Esophagus muscularis mucosa (tissue), 4 donors: ENCODE results near the gene ECSIT. TPM values are rescaled to one million over a fixed set of nuclear protein-coding genes. Genes with fewer than 3 reads are reported as not detected.

Experiments
- DNase-seq: peaks from one replicate; pipeline ENCODE4 v3.0.0-alpha.2; 2017; ENCODE audit errors: extremely low spot score
- H3K27ac ChIP-seq, 4 donors: fragments of 200-600 bp; sonication (generic); replicated peaks in 1 of 4; 1 replicate in 3 of 4; 2 replicates in 1 of 4; pipeline ENCODE4 v1.5.1; 2016 to 2019; ENCODE audit warnings: mild to moderate bottlenecking in 1 of 4
- H3K27me3 ChIP-seq, 4 donors: fragments of 200-600 bp; sonication (generic); one replicate each; pipeline versions ENCODE4 v1.5.1 to v1.6.0; 2016 to 2019
- H3K36me3 ChIP-seq, 4 donors: fragments of 200-600 bp; sonication (generic); one replicate each; pipeline ENCODE4 v1.5.1; 2016 to 2019
- H3K4me1 ChIP-seq, 4 donors: fragments of 200-600 bp; sonication (generic); one replicate each; pipeline ENCODE4 v1.5.1; 2016 to 2019
- H3K4me3 ChIP-seq, 4 donors: fragments of 200-600 bp; sonication (generic); 1 replicate in 2 of 4; 2 replicates in 2 of 4; pipeline ENCODE4 v1.5.1; 2016 to 2019; ENCODE audit warnings: mild to moderate bottlenecking in 4 of 4, moderate library complexity in 1 of 4
- H3K9me3 ChIP-seq, 4 donors: fragments of 200-600 bp; sonication (generic); 1 replicate in 3 of 4; 2 replicates in 1 of 4; pipeline ENCODE4 v1.5.1; 2016 to 2019
- EP300 ChIP-seq: sonication (generic); formaldehyde crosslinking; IDR thresholded peaks from one replicate; pipeline ENCODE4 v1.6.1; 2017; ENCODE audit warnings: antibody characterized with exemption
- POLR2A ChIP-seq: fragments of 450-650 bp; IDR thresholded peaks from one replicate; pipeline ENCODE4 v1.6.1; 2017; ENCODE audit warnings: antibody characterized with exemption, moderate library complexity, mild to moderate bottlenecking, low read depth
- POLR2AphosphoS5 ChIP-seq, 2 donors: sonication (generic); formaldehyde crosslinking; IDR thresholded peaks; one replicate each; pipeline ENCODE4 v1.6.1; 2017; ENCODE audit warnings: antibody characterized with exemption in 2 of 2
- WGBS: methylation state at CpG from one replicate; pipeline ENCODE4 v1.1.5; 2018; 5-methylcytosine and 5-hydroxymethylcytosine counted together
- intact Hi-C: fragments of 100-400 bp; cut with DNase I; formaldehyde crosslinking; loops from one replicate; pipeline ENCODE4 v1.15.1; 2023
- total RNA-seq, 4 donors: library from RNA; depleted of rRNA; stranded (reverse); fragments of >200 nt; gene quantifications; one replicate each; pipeline versions ENCODE4 v1.1.0 to v1.2.1, GENCODE V29; 2016
- TF ChIP-seq, protein P1 (sequence below), 3 experiments: fragments of 200-600 bp in 2 of 3; fragments of 450-650 bp in 1 of 3; sonication (generic) in 2 of 3; IDR thresholded peaks; one replicate each; pipeline ENCODE4 v1.5.1; 2017 to 2019; ENCODE audit warnings: antibody characterized with exemption in 3 of 3, mild to moderate bottlenecking in 2 of 3, moderate library complexity in 1 of 3

Gene ECSIT
- total RNA-seq, 4 donors from 2014 or later = 72.7 to 97.5 (median 81.8) TPM

DNA sequence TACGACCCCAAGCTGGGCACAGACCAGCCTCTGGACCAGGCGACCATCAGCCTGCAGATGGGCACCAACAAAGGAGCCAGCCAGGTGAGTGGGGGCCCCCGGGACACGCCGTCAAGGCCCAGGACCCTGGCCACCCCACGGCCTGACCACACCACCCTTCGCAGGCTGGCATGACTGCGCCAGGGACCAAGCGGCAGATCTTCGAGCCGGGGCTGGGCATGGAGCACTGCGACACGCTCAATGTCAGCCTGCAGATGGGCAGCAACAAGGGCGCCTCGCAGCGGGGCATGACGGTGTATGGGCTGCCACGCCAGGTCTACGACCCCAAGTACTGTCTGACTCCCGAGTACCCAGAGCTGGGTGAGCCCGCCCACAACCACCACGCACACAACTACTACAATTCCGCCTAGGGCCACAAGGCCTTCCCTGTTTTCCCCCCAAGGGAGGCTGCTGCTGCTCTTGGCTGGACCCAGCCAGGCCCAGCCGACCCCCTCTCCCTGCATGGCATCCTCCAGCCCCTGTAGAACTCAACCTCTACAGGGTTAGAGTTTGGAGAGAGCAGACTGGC lies 20.5 kb upstream of the ECSIT start:
- Histone ChIP-seq H3K4me1 (peaks cover 0 to 72% (median 50%) of the 10 kb centered on the region in 4 donors), H3K27ac (peak overlapping the region; percentile 2 to 90 (median 86)), H3K9me3 (no peaks in the 10 kb centered on the region), H3K27me3 (no peaks in the 10 kb centered on the region), H3K4me3 (no peak overlapping the region), H3K36me3 (peaks cover 56 to 90% (median 70%) of the 10 kb centered on the region in 4 donors)
- no peak for DNase-seq
- peak in 1 of 2 donors; percentile 60 for TF ChIP-seq POLR2AphosphoS5 (IDR thresholded peaks at IDR 0.05)
- TF ChIP-seq, protein P1, sequence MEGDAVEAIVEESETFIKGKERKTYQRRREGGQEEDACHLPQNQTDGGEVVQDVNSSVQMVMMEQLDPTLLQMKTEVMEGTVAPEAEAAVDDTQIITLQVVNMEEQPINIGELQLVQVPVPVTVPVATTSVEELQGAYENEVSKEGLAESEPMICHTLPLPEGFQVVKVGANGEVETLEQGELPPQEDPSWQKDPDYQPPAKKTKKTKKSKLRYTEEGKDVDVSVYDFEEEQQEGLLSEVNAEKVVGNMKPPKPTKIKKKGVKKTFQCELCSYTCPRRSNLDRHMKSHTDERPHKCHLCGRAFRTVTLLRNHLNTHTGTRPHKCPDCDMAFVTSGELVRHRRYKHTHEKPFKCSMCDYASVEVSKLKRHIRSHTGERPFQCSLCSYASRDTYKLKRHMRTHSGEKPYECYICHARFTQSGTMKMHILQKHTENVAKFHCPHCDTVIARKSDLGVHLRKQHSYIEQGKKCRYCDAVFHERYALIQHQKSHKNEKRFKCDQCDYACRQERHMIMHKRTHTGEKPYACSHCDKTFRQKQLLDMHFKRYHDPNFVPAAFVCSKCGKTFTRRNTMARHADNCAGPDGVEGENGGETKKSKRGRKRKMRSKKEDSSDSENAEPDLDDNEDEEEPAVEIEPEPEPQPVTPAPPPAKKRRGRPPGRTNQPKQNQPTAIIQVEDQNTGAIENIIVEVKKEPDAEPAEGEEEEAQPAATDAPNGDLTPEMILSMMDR (IDR thresholded peaks at IDR 0.05) = no peak
- 83% methylated on average over 11 of the region's 24 CpGs for WGBS
- intact Hi-C loops = no loop called here

DNA sequence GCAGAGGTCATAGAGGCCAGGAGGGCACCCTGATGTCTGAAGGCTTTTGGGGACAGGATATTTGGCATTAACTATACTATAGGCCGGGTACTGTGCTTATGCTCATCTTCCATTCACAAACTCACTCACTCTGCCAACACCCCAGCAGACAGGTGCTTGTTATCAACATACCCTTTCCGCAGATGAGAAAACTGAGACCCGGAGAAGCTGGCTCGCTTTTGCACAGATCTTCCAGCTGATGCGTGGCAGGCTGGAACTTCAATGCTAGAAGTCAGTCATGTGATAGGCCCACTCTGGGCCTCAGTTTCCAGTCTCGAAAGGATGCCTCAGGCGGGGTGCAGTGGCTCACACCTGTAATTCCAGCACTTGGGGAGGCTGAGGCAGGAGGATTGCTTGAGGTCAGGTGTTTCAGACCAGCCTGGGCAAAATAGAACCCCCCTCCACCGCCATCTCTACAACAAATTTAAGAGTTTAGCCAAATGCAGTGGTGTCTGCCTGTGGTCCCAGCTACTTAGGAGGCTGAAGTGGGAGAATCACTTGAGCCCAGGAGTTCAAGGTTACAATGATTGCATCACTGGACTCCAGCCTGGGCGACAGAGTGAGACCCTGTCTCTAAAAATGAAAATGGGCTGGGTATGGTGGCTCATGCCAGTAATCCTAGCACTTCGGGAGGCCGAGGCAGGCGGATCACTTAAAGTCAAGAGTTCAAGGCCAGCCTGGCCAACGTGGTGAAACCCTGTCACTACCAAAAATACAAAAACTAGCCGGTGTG lies 19.2 kb upstream of the ECSIT start:
- DNase-seq = no peak
- WGBS = 84% methylated on average over 12 of the region's 14 CpGs
- Histone ChIP-seq H3K36me3 (peaks cover 45 to 86% (median 60%) of the 10 kb centered on the region in 4 donors), H3K4me1 (peaks cover 0 to 86% (median 63%) of the 10 kb centered on the region in 4 donors), H3K4me3 (no peak overlapping the region), H3K9me3 (no peaks in the 10 kb centered on the region), H3K27ac (peak overlapping the region; percentile 2 to 83 (median 44)), H3K27me3 (no peaks in the 10 kb centered on the region)
- TF ChIP-seq POLR2A = no peak
- TF ChIP-seq, protein P1 (IDR thresholded peaks at IDR 0.05) = no peak
- TF ChIP-seq EP300 = no peak
- peak in 1 of 2 donors; percentile 22 for TF ChIP-seq POLR2AphosphoS5 (IDR thresholded peaks at IDR 0.05)
- intact Hi-C loops = no loop called here

DNA sequence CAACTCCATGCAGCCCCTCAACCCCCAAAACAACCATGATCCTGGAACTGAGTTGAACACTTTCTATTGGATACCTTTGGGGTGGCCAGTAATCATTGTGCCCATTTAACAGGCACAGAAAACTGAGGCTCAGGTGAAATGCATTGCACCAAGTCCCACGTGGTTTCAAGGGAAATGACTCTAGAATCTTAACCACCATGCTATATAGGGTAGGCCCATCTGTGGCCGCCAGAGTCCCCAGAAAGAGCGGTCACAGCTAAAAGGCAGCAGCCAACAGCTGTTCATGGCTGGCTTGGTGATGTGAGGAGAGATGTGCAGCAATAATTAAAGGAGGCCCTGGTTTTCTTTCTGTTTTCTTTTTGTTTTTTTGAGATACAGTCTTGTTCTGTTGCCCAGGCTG lies 12.3 kb upstream of the ECSIT start:
- TF ChIP-seq EP300 (no peak), POLR2AphosphoS5 (IDR thresholded peaks at IDR 0.05) (no peak), POLR2A (no peak)
- TF ChIP-seq, protein P1 (IDR thresholded peaks at IDR 0.05) = no peak
- H3K4me1 ChIP-seq = peaks cover 5 to 85% (median 79%) of the 10 kb centered on the region in 4 donors
- intact Hi-C loops = no loop called here
- H3K27ac ChIP-seq = peak overlapping the region; percentile 96 to 99 (median 98)
- WGBS = 51% methylated on average over 3 of the region's 3 CpGs
- peaks cover 12 to 35% (median 16%) of the 10 kb centered on the region in 4 donors for H3K36me3 ChIP-seq
- H3K27me3 ChIP-seq = peaks cover 0 to 5% (median 0%) of the 10 kb centered on the region in 4 donors
- H3K9me3 ChIP-seq = no peaks in the 10 kb centered on the region
- peak overlapping the region; percentile 69 to 89 (median 78) for H3K4me3 ChIP-seq
- no peak for DNase-seq

DNA sequence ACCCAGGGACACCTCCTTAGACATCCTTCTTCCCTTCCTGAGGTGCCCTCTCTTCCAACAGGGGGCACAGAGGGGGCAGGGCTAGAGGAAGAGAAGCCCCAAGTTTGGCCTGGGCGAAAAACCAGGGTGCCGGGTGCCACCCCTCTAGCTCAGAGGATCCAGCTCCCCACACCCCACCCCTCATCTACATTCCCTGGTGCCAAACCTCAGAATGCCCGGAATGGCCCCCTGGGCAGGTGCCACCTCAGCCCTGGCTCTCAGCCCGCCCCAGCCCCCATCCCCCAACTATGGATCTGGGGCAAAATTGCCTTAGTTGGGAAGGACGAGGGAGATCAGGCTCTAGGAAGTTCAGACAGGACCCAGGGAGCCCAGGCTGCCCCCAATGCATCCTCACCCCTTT lies 11.7 kb upstream of the ECSIT start:
- H3K4me3 ChIP-seq = peak overlapping the region; percentile 69 to 89 (median 78)
- 66% methylated on average over 2 of the region's 5 CpGs for WGBS

More for the DNA sequence above, 11.7 kb upstream of the ECSIT start:
- intact Hi-C loops = no loop called here
- DNase-seq = no peak
- no peaks in the 10 kb centered on the region for H3K9me3 ChIP-seq
- H3K4me1 ChIP-seq = peaks cover 11 to 85% (median 80%) of the 10 kb centered on the region in 4 donors
- peaks cover 6 to 29% (median 11%) of the 10 kb centered on the region in 4 donors for H3K36me3 ChIP-seq
- TF ChIP-seq POLR2AphosphoS5 (IDR thresholded peaks at IDR 0.05) (no peak), EP300 (no peak), POLR2A (no peak)
- TF ChIP-seq, protein P1 (IDR thresholded peaks at IDR 0.05) = no peak
- H3K27ac ChIP-seq = peak overlapping the region; percentile 96 to 99 (median 98)
- H3K27me3 ChIP-seq = peaks cover 0 to 5% (median 0%) of the 10 kb centered on the region in 4 donors
